ENCODE data around the gene MSN.
"Not testable (repeated sequence)": the region's sequence is repeated elsewhere in the genome, so short reads cannot be mapped to it uniquely, and the experiment has no call there.

The MSN gene

GRCh38 chrX:65720381-65720964, 53.0 kb downstream of the MSN start:
- DNase-seq = no peak

GRCh38 chrX:65723706-65724105, 56.3 kb downstream of the MSN start:
- DNase-seq = no peak

GRCh38 chrX:65726715-65727114, 59.3 kb downstream of the MSN start:
- no peak for DNase-seq

GRCh38 chrX:65731684-65732289, 64.3 kb downstream of the MSN start:
- DNase-seq = no peak

- DNase-seq = no peak
Observed at GRCh38 chrX:65740909-65741308, 73.5 kb downstream of the MSN start.

GRCh38 chrX:65741823-65742222, 74.4 kb downstream of the MSN start:
- no peak for DNase-seq

- DNase-seq = no peak
Observed at GRCh38 chrX:65744965-65745364, 77.5 kb downstream of the MSN start.

- DNase-seq = no peak
Observed at GRCh38 chrX:65745427-65745826, 78.0 kb downstream of the MSN start.

- no peak for DNase-seq
Observed at GRCh38 chrX:65745992-65746391, 78.5 kb downstream of the MSN start.

GRCh38 chrX:65750674-65751469, 83.4 kb downstream of the MSN start:
- DNase-seq = no peak

- no peak for DNase-seq
Observed at GRCh38 chrX:65751519-65751918, 84.1 kb downstream of the MSN start.

- DNase-seq = no peak
Observed at GRCh38 chrX:65752294-65752693, 84.8 kb downstream of the MSN start.

- no peak for DNase-seq
Observed at GRCh38 chrX:65755786-65756185, 88.3 kb downstream of the MSN start.

- no peak for DNase-seq
Observed at GRCh38 chrX:65757943-65758342, 90.5 kb downstream of the MSN start.

GRCh38 chrX:65758505-65758904, 91.1 kb downstream of the MSN start:
- no peak for DNase-seq

- DNase-seq = not testable (repeated sequence)
Observed at GRCh38 chrX:65759525-65759924, 92.1 kb downstream of the MSN start.

- DNase-seq = no peak
Observed at GRCh38 chrX:65769564-65770292, 102.3 kb downstream of the MSN start.

GRCh38 chrX:65772842-65773241, 105.4 kb downstream of the MSN start:
- no peak for DNase-seq

- no peak for DNase-seq
Observed at GRCh38 chrX:65781845-65782244, 114.4 kb downstream of the MSN start.

GRCh38 chrX:65783746-65784145, 116.3 kb downstream of the MSN start:
- DNase-seq = no peak
